Bronchial epithelial cell (primary cell): Measurements from ENCODE around the gene MAN2B1. TPM values are rescaled to one million over a fixed set of nuclear protein-coding genes. Genes with fewer than 3 reads are reported as not detected.
A peak's percentile ranks its signal among the peaks of the same experiment; 100 is the strongest.

Experiments used
- DNase-seq: peaks from one replicate; pipeline ENCODE4 v3.0.0-alpha.2; 2010; ENCODE audit warnings: low read depth
- FAIRE-seq: peaks from 2 replicates; lab custom pipeline; 2011; peaks lifted over from hg19 to GRCh38; lab: Jason Lieb, UNC
- H3K27me3 ChIP-seq: 2 replicates; pipeline ENCODE4 v1.5.1; 2011; ENCODE audit warnings: low read length; ENCODE audit not compliant: control insufficient read depth, insufficient read depth
- H3K36me3 ChIP-seq: 2 replicates; pipeline ENCODE4 v1.5.1; 2011; ENCODE audit warnings: low read length; ENCODE audit not compliant: control insufficient read depth, insufficient read depth
- H3K4me3 ChIP-seq: 2 replicates; pipeline ENCODE4 v1.5.1; 2011; ENCODE audit warnings: mild to moderate bottlenecking, low read depth, low read length, control low read depth
- CTCF ChIP-seq: IDR thresholded peaks from 2 replicates; pipeline ENCODE4 v1.5.1; 2011; ENCODE audit warnings: mild to moderate bottlenecking, moderate library complexity, low read length, control low read depth, inconsistent platforms; ENCODE audit not compliant: insufficient read depth, severe bottlenecking
- total RNA-seq: library from RNA; depleted of rRNA; stranded (reverse); fragments of >200 nt; gene quantifications from 2 replicates; pipeline ENCODE4 v1.2.1, GENCODE V29; 2014

MAN2B1 gene
- total RNA-seq, 1 donor from 2014 or later, result 32.1 TPM

GRCh38 chr19:12669270-12670158 is 3.0 kb upstream of the MAN2B1 start:
- H3K36me3 ChIP-seq, result peaks cover 13% of the 10 kb centered on the region
- peak; percentile 62 for DNase-seq
- H3K4me3 ChIP-seq, result peak overlapping the region; percentile 86
- no peak for TF ChIP-seq CTCF
- FAIRE-seq, result no peak
- no peaks in the 10 kb centered on the region for H3K27me3 ChIP-seq

- Histone ChIP-seq H3K4me3 (peak overlapping the region; percentile 86), H3K36me3 (peaks cover 9% of the 10 kb centered on the region), H3K27me3 (no peaks in the 10 kb centered on the region)
- FAIRE-seq (no peak), DNase-seq (peak; percentile 51)
- TF ChIP-seq CTCF, result no peak
These were observed 2.4 kb upstream of the MAN2B1 start for GRCh38 chr19:12668932-12669269.

- FAIRE-seq (no peak), DNase-seq (no peak)
- peak overlapping the region; percentile 86 for H3K4me3 ChIP-seq
These were observed 1.8 kb upstream of the MAN2B1 start for GRCh38 chr19:12668346-12668745.

GRCh38 chr19:12667731-12668302 is 1.3 kb upstream of the MAN2B1 start:
- DNase-seq, result no peak
- no peak for TF ChIP-seq CTCF
- Histone ChIP-seq H3K36me3 (peaks cover 11% of the 10 kb centered on the region), H3K4me3 (no peak overlapping the region), H3K27me3 (no peaks in the 10 kb centered on the region)
- no peak for FAIRE-seq

More at GRCh38 chr19:12668346-12668745, 1.8 kb upstream of the MAN2B1 start:
- TF ChIP-seq CTCF, result no peak
- Histone ChIP-seq H3K36me3 (peaks cover 9% of the 10 kb centered on the region), H3K27me3 (no peaks in the 10 kb centered on the region)

- Histone ChIP-seq H3K36me3 (peaks cover 14% of the 10 kb centered on the region), H3K4me3 (peak overlapping the region; percentile 77), H3K27me3 (no peaks in the 10 kb centered on the region)
- FAIRE-seq, result no peak
- DNase-seq, result no peak
- TF ChIP-seq CTCF, result no peak
These were observed 774 bp downstream of the MAN2B1 start for GRCh38 chr19:12665671-12666264.
